Stimulated activated naive CD4-positive, alpha-beta T cell (primary cell): ENCODE measurements around the gene XPNPEP3.
"Not testable (repeated sequence)": the region's sequence is repeated elsewhere in the genome, so short reads cannot be mapped to it uniquely, and the experiment has no call there.

Experiments
- DNase-seq, 6 experiments: peaks; one replicate each; lab custom pipeline; 2025; lab: John Stamatoyannopoulos, UW

Gene XPNPEP3

GRCh38 chr22:40856513-40857308, at the start of gene XPNPEP3, which contains the start of gene ST13:
Gene XPNPEP3, plus strand, starts transcription at chr22:40857148. Its CDS starts 34 bp downstream, at chr22:40857182.
Gene ST13, minus strand, starts transcription at chr22:40856639. Its CDS starts 99 bp downstream, at chr22:40856540.
- DNase-seq: peak; percentile 94 to 100 (median 98)

DNA sequence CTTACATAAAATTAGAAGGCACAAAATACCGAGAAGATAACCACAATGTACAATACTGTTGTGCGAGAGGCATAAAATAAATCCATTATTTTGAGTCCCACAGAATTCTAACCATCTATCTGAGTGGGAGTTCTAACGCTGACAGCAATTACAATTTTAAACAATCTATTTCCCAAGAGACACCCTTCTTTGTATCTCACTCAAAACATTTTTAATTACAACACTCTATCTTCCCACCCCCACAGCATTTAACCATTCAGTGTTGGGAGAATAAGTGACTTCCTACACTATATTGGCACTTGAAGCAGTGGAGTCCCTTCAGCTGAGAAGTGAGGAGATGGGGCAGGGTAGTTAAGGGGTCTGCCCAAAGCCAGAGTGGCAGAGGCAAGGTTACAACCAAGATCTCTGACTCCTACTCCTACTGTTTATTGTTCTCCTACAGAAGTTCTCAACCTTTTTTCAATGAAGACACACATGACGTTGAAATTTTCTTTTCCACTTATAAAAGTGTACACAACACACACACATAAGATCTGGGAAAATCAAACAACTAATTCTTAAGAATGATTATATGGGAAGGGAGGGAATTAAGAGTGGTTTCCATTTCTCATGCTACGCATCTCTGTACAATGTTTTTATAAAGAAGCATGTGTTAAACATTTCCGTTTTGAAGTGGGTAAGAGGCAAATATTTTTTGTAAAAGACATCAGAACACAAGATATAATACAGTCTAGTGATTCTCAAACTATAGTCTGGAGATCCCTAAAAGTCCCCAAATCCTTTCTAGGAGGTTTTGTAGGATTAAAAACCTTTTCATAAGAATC, 48.7 kb upstream of the XPNPEP3 start:
- no peak for DNase-seq

GRCh38 chr22:40813912-40814315, 43.0 kb upstream of the XPNPEP3 start:
- no peak for DNase-seq

DNA sequence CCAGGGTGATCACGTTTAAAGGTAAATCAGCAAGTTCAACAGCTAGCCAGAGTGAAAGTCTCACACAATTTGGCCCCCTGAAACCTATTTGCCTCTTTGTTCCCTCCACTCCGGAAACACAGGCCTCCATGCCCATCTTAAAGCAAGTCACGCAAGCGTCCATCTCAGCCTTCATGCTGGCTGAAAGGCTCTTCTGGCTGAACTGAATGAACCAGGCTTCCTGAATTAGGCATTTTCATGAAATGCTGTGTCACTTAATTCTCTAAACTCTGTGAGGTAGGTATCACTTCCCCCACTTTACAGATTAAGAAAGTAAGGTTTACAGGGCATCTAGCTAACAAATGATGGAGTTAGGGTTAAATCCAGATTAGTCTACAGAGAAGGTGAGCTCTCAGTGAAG, 39.2 kb upstream of the XPNPEP3 start:
- DNase-seq: no peak

GRCh38 chr22:40818192-40818746, 38.7 kb upstream of the XPNPEP3 start:
- no peak for DNase-seq

GRCh38 chr22:40818747-40819598, 38.0 kb upstream of the XPNPEP3 start, which contains the start of gene SLC25A17:
Gene SLC25A17, minus strand, starts transcription at chr22:40819346. Its CDS starts 98 bp downstream, at chr22:40819248.
- peak; percentile 76 to 89 (median 86) for DNase-seq

GRCh38 chr22:40819599-40820140, 37.3 kb upstream of the XPNPEP3 start:
- DNase-seq: peak in 1 of 6 experiments; percentile 49

DNA sequence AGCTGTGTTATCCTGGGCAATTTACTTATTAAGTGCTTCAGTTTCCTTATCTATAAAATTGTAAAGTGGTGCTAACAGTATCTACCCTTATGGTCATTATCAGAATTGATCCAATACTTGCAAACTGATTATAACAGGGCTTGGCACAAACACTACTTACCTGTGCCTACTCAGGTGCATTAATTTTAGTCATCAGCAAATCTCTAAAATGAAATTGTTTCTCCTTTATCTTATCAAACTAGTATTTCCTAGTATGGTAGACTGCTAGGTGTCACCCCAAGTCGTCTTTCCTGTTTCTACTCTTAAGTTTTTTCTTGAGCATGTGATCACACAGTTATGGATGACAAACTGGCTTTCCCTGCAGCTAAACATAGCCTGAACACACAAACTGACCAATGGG, 33.5 kb upstream of the XPNPEP3 start:
- DNase-seq: no peak

GRCh38 chr22:40826292-40826691, 30.7 kb upstream of the XPNPEP3 start:
- not testable (repeated sequence) for DNase-seq

- DNase-seq: no peak
These were observed 29.8 kb upstream of the XPNPEP3 start for GRCh38 chr22:40826984-40827741.

- DNase-seq: no peak
These were observed 27.8 kb upstream of the XPNPEP3 start for GRCh38 chr22:40829131-40829530.

- no peak for DNase-seq
These were observed 22.3 kb upstream of the XPNPEP3 start for GRCh38 chr22:40834619-40835018.

- no peak for DNase-seq
These were observed 18.5 kb upstream of the XPNPEP3 start for GRCh38 chr22:40838486-40838885.

DNA sequence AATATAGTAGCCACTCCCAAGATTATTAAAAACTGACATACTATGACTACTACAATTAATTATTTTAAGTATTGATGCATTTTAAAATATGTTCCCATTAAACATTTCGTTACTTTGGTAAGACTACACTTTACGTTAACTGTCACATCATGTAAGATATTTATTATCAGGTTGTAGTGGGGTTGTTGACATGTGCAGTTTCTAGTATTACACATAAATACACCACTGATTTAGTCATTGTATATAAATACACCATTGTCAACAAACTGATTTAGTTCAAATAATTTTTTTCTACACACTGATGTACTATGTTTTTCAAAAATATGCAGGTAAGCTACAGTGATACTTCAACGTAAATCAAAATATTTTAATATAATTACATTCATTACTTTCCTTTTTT, 12.0 kb upstream of the XPNPEP3 start:
- DNase-seq: no peak

GRCh38 chr22:40845816-40846215, 11.1 kb upstream of the XPNPEP3 start:
- DNase-seq: not testable (repeated sequence)

- DNase-seq: no peak
These were observed 3.6 kb upstream of the XPNPEP3 start for GRCh38 chr22:40853333-40853732.

- DNase-seq: no peak
These were observed 3.0 kb upstream of the XPNPEP3 start for GRCh38 chr22:40853961-40854360.

DNA sequence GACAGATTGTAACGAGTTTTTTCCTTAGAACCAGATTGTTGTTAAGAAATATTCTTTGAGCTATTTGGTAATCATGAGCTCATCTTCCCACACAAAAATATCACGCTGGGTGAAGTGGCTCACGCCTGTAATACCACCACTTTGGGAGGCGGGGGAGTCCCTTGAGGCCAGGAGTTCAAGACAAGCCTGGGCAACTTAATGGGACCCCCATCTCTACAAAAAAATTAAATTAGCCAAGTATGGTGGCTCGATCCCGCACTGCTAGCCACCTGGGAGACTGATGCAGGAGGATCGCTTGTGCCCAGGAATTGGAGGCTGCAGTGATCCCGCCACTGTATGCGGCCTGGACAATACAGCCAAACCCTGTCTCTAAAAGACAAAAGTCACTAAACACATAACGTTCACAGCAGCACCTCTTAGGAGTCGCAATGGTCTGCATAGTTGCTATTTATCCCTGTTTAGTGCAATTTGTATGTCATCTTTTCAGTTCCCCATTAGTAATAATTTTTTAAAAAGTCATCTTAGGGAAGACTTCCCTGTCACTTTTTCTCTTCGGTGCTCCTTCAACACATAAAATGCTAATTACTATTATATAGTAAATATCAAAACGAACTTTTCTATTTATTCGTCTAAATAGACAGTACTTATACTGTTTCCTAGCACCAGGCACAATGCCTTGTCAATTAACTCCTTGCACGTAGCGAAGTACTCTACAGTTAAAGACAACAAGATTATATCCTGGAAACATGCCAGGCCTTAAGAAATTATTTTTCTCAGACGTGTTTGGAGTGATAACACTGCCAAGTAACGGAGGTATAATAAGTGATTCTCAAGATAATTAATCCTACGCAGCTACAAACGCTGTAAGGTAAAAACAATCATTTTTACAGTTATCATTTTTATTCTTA, 1.6 kb upstream of the XPNPEP3 start:
- peak in 2 of 6 experiments; percentile 13 to 20 for DNase-seq

GRCh38 chr22:40855979-40856512, 902 bp upstream of the XPNPEP3 start:
- peak in 2 of 6 experiments; percentile 52 to 63 for DNase-seq
